NOMO-1 (cell line): ENCODE measurements around the gene PIAS2.
A peak's percentile ranks its signal among the peaks of the same experiment; 100 is the strongest.
"Not testable (repeated sequence)": the region's sequence is repeated elsewhere in the genome, so short reads cannot be mapped to it uniquely, and the experiment has no call there.

Experiments used
- DNase-seq, 2 experiments: peaks; one replicate each; lab custom pipeline; 2025; ENCODE audit not compliant: unreplicated experiment in 2 of 2; lab: John Stamatoyannopoulos, UW

PIAS2 gene

GRCh38 chr18:46833899-46834298, 83.4 kb downstream of the PIAS2 start:
- DNase-seq = no peak

- DNase-seq = no peak
Measured at GRCh38 chr18:46832849-46833248, 84.5 kb downstream of the PIAS2 start.

DNA sequence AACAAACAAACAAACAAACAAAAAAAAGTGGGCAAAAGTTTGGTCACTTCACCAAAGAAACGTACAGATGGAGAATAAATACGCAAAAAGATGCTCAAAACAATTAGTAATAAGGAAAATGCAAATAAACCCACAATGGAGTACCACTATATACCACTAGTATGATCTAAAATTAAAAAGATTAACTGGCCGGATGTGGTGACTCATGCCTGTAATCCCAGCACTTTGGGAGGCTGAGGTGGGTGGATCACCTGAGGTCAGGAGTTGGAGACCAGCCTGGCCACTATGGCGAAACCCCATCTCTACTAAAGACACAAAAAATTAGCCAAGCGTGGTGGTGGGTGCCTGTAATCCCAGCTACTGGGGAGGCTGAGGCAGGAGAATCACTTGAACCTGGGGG, 84.9 kb downstream of the PIAS2 start:
- DNase-seq = not testable (repeated sequence)

DNA sequence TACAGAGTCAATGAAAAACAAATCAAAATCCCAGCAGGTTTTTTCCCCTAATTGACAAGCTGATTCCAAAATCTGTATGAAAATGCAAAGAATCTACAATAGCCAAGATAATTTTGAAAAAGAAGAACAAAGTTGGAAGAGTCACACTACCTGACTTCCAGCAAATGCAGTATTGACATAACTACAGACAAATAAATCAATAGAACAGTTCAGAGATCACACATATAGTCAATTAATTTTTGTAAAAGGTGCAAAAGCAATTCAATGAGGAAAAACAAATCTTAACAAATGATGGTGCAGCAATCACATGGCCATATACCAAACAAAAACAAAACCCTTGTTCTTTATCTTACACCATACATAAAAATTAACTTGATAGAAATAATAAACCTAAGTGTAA, 85.9 kb downstream of the PIAS2 start:
- no peak for DNase-seq

DNA sequence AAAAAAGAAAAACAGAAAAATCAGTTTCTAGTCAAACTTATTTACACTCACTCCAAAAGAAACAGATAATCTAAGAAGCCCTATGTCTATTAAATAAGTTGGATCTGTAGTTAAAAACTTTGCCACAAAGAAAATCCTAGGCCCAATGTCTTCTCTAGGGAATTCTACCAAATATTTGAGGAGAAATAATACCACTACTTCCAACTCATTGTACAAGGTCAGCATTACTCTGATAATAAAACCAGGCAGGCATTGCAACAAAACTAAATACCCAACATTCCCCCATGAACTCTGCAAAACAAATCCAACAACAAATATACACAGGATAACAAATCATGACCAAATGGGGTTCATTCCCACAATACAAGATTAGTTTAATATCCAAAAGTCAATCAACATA, 86.7 kb downstream of the PIAS2 start:
- DNase-seq = no peak

GRCh38 chr18:46829947-46830346, 87.4 kb downstream of the PIAS2 start:
- DNase-seq = no peak

GRCh38 chr18:46829531-46829930, 87.8 kb downstream of the PIAS2 start:
- DNase-seq = no peak

DNA sequence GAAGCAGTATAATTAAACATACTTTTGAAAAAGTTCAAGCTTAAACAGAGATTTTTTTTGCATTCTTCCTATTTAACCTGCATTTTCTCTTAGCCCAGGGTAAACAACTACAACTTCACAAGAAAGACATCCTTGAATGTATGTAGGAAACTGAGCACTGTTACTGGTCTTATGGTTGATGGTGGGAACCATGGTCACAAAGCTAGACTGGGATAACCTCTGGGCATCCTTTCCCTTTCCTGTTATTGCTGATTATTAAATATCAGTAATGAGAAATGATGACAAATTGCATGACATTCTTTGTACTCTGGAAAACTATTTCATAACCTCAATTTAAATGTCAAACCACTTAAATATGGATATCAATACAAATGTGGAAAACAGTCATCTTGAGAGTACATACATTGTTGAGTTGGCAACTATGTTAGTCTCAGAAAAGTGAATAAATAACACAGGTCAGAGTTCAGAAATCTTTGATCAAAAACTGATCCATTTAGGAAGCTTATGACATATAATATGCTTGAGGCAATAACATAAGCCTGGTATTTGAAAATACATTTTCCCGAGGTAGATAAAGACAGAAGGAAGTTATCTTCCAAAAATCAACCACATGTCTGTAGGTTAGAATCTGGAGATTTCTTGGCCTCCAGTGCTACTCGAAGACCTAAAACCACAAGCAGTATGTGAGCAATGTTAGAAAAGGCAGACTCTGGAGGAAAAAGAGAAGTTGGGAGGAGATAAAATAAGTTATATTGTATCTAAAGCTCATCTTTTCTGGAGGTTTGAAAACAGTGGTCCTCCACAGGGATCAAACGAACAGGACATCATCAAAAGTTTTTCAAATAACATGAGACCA, 95.2 kb downstream of the PIAS2 start:
- no peak for DNase-seq

DNA sequence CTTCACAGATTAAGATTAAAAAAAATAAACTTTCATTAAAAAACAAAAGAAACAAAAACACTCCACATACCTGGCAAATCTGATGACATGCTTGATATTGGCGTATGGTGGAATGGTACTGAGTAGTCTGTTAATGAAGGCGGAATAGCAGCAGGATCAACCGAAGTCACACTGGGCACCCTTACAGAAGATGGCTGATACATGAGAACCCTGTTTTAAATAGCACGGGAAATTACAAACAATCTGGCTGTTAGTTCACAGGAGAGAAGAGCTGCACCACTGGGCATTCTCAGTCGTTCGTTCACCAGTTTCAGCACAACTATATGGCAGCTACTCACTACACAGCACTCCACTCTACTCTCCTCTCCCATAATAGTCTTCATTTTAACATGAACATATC, 96.4 kb downstream of the PIAS2 start:
- no peak for DNase-seq

DNA sequence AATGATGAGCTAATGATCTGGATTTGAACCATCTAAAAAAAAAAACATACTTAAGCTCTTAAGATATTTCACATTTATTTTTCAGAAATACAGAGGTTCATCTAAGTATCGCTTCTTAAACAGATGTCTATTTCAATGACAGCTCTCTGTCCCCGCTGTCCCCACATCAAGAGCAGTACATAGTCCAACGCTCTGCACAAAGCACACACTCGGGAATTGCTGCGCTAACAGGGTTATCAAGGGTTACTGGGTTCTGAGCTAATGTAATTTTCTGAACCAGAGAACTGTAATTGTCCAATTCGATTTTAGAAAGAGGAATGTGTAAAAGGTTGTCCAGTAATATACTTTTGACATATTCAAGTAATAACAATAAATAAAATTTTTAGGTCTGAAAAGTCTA, 101.6 kb downstream of the PIAS2 start:
- no peak for DNase-seq

GRCh38 chr18:46814399-46814798, 102.9 kb downstream of the PIAS2 start:
- DNase-seq = no peak

DNA sequence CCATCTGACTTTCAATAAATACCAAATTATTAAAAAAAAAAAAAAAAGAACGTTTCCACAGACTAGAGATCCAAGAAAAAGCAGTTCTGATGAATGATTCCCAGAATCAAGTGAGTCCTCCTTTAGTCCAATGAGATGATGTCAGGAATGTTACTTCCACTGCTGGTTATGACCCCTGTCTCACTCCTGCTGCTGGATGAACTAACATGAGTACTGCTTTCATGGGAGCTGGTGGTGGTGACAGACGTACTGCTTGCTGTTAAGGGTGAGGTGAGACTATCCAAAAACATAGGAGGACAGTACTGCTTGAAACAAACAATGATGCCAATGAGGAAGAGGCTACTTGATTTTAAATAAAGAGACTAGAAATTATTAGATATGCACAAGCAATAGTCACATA, 105.0 kb downstream of the PIAS2 start:
- no peak for DNase-seq

- DNase-seq = no peak
Measured at GRCh38 chr18:46810481-46811000, 106.8 kb downstream of the PIAS2 start.

- no peak for DNase-seq
Measured at GRCh38 chr18:46809145-46809544, 108.2 kb downstream of the PIAS2 start.

- DNase-seq = not testable (repeated sequence)
Measured at GRCh38 chr18:46795945-46796344, 121.4 kb downstream of the PIAS2 start.

DNA sequence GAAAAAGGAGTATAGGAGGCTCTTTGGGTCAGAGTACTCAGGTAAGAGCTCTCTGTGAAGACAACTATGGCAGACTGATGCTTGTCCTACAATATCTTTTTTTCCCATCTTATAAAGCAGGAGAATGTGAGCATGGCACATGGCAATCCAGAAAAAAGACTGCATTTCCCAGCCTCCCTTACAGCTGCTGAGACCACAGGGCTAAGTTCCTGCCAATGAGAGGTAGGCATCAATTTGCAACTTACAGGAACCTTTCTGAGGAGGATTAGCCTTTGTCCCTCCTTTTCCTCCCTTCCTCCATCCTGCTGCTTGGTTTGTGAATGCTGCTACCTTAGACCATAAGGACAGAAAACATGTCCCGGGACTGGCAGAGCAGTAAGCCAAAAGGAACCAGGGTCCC, 122.7 kb downstream of the PIAS2 start:
- DNase-seq = no peak

DNA sequence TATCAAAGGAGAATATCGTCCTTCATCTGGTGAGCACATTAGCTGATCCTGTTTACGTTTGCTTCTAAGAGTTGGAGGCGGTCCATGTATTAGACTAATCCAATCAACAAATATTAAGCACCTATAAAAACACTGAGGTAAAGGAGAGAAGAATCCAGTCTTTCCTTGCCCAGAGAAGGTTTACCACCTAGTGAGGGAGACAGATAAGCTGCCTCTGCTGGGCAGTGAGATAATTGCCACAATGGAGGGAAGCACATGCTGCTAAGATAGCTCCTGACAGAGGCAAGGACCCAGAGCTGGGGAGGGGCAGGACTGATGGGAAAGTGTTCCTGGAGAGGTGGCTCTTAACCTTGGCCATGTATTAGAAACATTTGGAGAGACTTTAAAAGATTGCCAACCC, 123.7 kb downstream of the PIAS2 start:
- no peak for DNase-seq

DNA sequence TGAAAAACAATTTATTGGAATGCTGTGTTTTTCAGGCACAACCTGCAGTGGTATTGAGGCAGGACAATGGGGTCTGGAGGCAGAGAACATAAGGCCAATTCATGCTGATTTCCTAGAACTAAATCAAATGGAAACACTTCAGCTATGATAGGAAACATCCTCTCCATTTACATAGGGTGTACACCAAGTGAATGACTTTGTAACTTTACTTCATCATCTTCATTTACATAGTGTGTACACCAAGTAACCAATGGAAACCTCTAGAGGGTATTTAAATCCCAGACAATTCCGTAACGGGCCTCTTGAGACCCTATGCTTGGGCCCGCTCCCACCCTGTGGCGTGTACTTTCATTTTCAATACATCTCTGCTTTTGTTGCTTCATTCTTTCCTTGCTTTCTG, 128.2 kb downstream of the PIAS2 start:
- no peak for DNase-seq

DNA sequence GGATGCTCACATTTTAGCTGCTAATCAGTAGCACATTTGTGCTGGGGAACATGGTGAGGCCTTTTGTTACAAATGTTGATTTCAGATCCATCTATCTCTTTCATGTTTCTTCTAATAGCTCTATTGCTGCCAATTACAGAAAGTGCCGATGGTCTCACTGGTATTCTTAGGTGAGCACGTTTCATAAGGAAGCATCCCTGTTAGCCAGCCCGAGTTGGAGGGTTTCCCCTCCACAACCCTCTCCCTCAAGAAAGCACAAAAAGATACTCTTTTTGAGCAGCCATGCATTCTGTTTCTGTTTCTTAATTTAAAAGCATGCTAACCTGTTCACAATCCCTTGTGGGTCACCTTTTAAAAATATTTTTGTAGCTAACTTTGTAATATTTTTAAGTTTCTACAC, 129.6 kb downstream of the PIAS2 start:
- DNase-seq = no peak

GRCh38 chr18:46772357-46772756, 144.9 kb downstream of the PIAS2 start:
- peak; percentile 28 to 87 for DNase-seq

DNA sequence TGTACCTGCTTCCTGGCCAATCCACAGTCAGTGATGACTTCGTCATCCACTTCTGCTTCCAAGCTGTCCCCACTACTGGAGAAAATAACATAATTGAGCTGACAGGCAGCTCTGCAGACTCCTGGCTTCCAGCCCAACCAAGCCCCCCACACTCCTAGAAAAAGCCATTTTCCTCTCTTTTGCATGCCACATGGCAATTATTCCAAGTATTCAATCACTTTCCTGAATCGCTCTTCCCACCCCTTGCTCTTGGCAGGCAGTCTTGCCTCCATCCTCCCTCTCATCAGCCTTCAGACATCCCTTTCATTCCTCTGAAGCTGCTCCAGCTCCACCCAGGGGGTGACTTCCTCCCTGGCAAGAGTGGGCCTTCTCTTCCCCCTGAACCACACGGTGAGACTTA, 146.2 kb downstream of the PIAS2 start:
- peak in 1 of 2 experiments; percentile 9 for DNase-seq

GRCh38 chr18:46770708-46771107, 146.6 kb downstream of the PIAS2 start:
- DNase-seq = no peak
